ENCODE results near the gene MPDU1. TPM values are rescaled to one million over a fixed set of nuclear protein-coding genes. Genes with fewer than 3 reads are reported as not detected.

MPDU1 gene
- total RNA-seq, 1 experiment from 2014 or later = 50.9 TPM

DNA sequence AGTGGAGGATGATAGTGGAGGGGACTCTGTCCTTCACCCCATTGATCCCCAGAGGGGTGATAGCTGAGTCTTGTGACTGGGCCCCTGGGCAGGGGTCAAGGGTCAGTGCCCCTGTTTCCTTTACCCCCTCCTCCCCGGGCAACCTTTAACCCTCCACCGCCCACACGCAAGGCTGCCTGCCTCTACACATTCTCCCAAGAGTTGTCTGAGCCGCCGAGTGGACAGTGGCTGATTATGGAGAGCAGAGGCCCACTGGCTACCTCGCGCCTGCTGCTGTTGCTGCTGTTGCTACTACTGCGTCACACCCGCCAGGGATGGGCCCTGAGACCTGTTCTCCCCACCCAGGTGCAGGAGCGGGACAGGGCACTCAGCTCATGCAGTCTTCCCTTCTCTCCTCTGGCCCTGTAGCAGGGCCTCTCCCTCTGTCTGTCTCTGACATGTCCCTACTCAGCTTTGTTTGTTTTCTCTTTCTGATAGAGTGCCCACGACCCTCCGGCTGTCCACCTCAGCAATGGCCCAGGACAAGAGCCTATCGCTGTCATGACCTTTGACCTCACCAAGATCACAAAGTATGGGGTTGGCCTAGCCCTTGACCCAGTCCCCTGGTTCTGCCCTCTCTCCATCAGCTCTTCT, 46.4 kb downstream of the MPDU1 start, which contains the start of gene SHBG:
SHBG (plus strand) TSS at position 197 of the 633 bp plus-strand sequence; CDS start at position 235, 38 bp downstream.
- ChIA-PET RAD21 (ENCODE audit: low non-redundant PET in 1 of 2, low total read pairs in 2 of 2, uncharacterized antibody in 2 of 2, unreplicated experiment in 2 of 2) (no interaction called here), POLR2A (interaction anchor here (1.6 to 3.7 kb wide), 2 partner anchors 15 to 57 kb away, joined by 4 to 31 read pairs; partner anchors contain the start of genes FXR2, TP53 and WRAP53), CTCF (interaction anchor here (0.7 to 5.4 kb wide), 2 partner anchors 43 to 57 kb away, joined by 3 to 54 read pairs; partner anchors contain the start of genes TP53 and WRAP53)
- H3K27me3 ChIP-seq (ENCODE audit: insufficient read depth, low read length) = no peaks in the 10 kb centered on the region
- H3K9me2 ChIP-seq (ENCODE audit: insufficient read depth) = no peaks in the 10 kb centered on the region
- no peaks in the 10 kb centered on the region for H4K20me1 ChIP-seq (ENCODE audit: insufficient read depth)
- no TSS peak for BruUV-seq (replicated peaks)
- no peak within 1 kb of the TSS for H2AFZ ChIP-seq (ENCODE audit: low read depth, low read length, poor library complexity, severe bottlenecking)
- no peak within 1 kb of the TSS for H3K27ac ChIP-seq (ENCODE audit: low read depth, low read length)
- TF ChIP-seq TCF7L2 (IDR thresholded peaks at IDR 0.05; ENCODE audit: borderline replicate concordance, extremely low read depth, insufficient read depth, insufficient read length) = no peak
- TF ChIP-seq, protein P1, sequence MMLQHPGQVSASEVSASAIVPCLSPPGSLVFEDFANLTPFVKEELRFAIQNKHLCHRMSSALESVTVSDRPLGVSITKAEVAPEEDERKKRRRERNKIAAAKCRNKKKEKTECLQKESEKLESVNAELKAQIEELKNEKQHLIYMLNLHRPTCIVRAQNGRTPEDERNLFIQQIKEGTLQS (IDR thresholded peaks at IDR 0.05) = no peak
- TF ChIP-seq, protein P2, sequence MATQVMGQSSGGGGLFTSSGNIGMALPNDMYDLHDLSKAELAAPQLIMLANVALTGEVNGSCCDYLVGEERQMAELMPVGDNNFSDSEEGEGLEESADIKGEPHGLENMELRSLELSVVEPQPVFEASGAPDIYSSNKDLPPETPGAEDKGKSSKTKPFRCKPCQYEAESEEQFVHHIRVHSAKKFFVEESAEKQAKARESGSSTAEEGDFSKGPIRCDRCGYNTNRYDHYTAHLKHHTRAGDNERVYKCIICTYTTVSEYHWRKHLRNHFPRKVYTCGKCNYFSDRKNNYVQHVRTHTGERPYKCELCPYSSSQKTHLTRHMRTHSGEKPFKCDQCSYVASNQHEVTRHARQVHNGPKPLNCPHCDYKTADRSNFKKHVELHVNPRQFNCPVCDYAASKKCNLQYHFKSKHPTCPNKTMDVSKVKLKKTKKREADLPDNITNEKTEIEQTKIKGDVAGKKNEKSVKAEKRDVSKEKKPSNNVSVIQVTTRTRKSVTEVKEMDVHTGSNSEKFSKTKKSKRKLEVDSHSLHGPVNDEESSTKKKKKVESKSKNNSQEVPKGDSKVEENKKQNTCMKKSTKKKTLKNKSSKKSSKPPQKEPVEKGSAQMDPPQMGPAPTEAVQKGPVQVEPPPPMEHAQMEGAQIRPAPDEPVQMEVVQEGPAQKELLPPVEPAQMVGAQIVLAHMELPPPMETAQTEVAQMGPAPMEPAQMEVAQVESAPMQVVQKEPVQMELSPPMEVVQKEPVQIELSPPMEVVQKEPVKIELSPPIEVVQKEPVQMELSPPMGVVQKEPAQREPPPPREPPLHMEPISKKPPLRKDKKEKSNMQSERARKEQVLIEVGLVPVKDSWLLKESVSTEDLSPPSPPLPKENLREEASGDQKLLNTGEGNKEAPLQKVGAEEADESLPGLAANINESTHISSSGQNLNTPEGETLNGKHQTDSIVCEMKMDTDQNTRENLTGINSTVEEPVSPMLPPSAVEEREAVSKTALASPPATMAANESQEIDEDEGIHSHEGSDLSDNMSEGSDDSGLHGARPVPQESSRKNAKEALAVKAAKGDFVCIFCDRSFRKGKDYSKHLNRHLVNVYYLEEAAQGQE (IDR thresholded peaks at IDR 0.05; ENCODE audit: low read depth) = no peak
- TF ChIP-seq EZH2 (IDR thresholded peaks at IDR 0.05) = no peak
- no peak for TF ChIP-seq YY1 (IDR thresholded peaks at IDR 0.05; ENCODE audit: extremely low read depth, insufficient replicate concordance, low read depth, low read length)
- no peak for TF ChIP-seq RAD21 (IDR thresholded peaks at IDR 0.05; ENCODE audit: low read depth)
- no peak for TF ChIP-seq JUND (IDR thresholded peaks at IDR 0.05)
- no peak for TF ChIP-seq EZH2phosphoT487 (IDR thresholded peaks at IDR 0.05; ENCODE audit: borderline replicate concordance)
- TF ChIP-seq EGR1 (IDR thresholded peaks at IDR 0.05; ENCODE audit: low read depth) = no peak
- TF ChIP-seq ELF1 (IDR thresholded peaks at IDR 0.05; ENCODE audit: borderline replicate concordance, low read depth) = no peak
- no peak for TF ChIP-seq CEBPB (IDR thresholded peaks at IDR 0.05; ENCODE audit: low read depth)
- no peak for TF ChIP-seq POLR2AphosphoS5 (IDR thresholded peaks at IDR 0.05; ENCODE audit: low read depth, low read length)
- no peak for TF ChIP-seq ZNF274 (IDR thresholded peaks at IDR 0.05; ENCODE audit: low read depth, low read length)
- TF ChIP-seq, protein P3, sequence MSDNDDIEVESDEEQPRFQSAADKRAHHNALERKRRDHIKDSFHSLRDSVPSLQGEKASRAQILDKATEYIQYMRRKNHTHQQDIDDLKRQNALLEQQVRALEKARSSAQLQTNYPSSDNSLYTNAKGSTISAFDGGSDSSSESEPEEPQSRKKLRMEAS (IDR thresholded peaks at IDR 0.05) = no peak
- H3K36me3 ChIP-seq (ENCODE audit: control insufficient read depth in 1 of 2, insufficient read depth in 2 of 2, low read length in 2 of 2) = no peaks in the 10 kb centered on the region
- no peak within 1 kb of the TSS for H3K9ac ChIP-seq (ENCODE audit: low read length)
- no peak for ATAC-seq
- intact Hi-C loops (cut with micrococcal nuclease) = loop anchor here (5.0 kb wide), 1 partner anchor 427 kb away; no protein-coding TSS in a partner anchor
- no peaks in the 10 kb centered on the region for H3K9me3 ChIP-seq (ENCODE audit: control insufficient read depth in 1 of 2, insufficient read depth in 1 of 2, low read depth in 1 of 2, low read length in 2 of 2)
- no peak within 1 kb of the TSS for H3K4me3 ChIP-seq (replicated peaks in 1 of 2; ENCODE audit: low read depth in 1 of 2, low read length in 2 of 2)
- no peak within 1 kb of the TSS for H3K4me2 ChIP-seq (ENCODE audit: low read length)
- DNase-seq (ENCODE audit: low read depth, low spot score) = no peak
- peaks cover 5% of the 10 kb centered on the region; the same call in 1 of the 2 replicates for H3K79me2 ChIP-seq (ENCODE audit: insufficient read depth, low read length)
- peaks cover 4 to 20% of the 10 kb centered on the region in 2 experiments for H3K4me1 ChIP-seq (ENCODE audit: control insufficient read depth in 1 of 2, insufficient read depth in 2 of 2, low read length in 2 of 2)

All from HCT116 (cell line).